Thoracic aorta (tissue), 2 donors: ENCODE results near the gene CNGA2. TPM values are rescaled to one million over a fixed set of nuclear protein-coding genes. Genes with fewer than 3 reads are reported as not detected.

Source experiments
- ATAC-seq: fragments of 150-250 bp; one replicate; pipeline ENCODE4 v1.8.0; 2017; ENCODE audit warnings: low read depth; ENCODE audit not compliant: insufficient number of reproducible peaks, low FRiP score
- DNase-seq: peaks from one replicate; pipeline ENCODE4 v3.0.0-alpha.2; 2020; ENCODE audit warnings: low spot score
- H3K27ac ChIP-seq, 2 donors: fragments of 200-600 bp; sonication (generic); 1 replicate in 1 of 2; 2 replicates in 1 of 2; pipeline ENCODE4 v1.5.1; 2016; ENCODE audit warnings: mild to moderate bottlenecking in 2 of 2, moderate library complexity in 2 of 2
- H3K27me3 ChIP-seq: fragments of 200-600 bp; sonication (generic); replicated peaks from 2 replicates; pipeline ENCODE4 v1.6.0; 2016; ENCODE audit warnings: mild to moderate bottlenecking; ENCODE audit not compliant: insufficient read depth
- H3K36me3 ChIP-seq: fragments of 200-600 bp; sonication (generic); one replicate; pipeline ENCODE4 v1.5.1; 2016
- H3K4me1 ChIP-seq, 2 donors: fragments of 200-600 bp; sonication (generic); 1 replicate in 1 of 2; 2 replicates in 1 of 2; pipeline versions ENCODE4 v1.5.1 to v1.6.0; 2016; ENCODE audit warnings: low read depth in 2 of 2, mild to moderate bottlenecking in 1 of 2; ENCODE audit not compliant: control insufficient read depth in 1 of 2
- H3K4me3 ChIP-seq: fragments of 200-600 bp; sonication (generic); 2 replicates; pipeline ENCODE4 v1.5.1; 2016; ENCODE audit warnings: mild to moderate bottlenecking
- H3K9me3 ChIP-seq: fragments of 200-600 bp; sonication (generic); 2 replicates; pipeline ENCODE4 v1.5.1; 2016
- CTCF ChIP-seq: fragments of 200-600 bp; sonication (generic); IDR thresholded peaks from one replicate; pipeline ENCODE4 v1.5.1; 2019; ENCODE audit warnings: antibody characterized with exemption
- total RNA-seq, 2 donors: library from RNA; depleted of rRNA; stranded (reverse); fragments of >200 nt; gene quantifications; one replicate each; pipeline versions ENCODE4 v1.1.0 to v1.2.3, GENCODE V29; 2016

CNGA2 gene
- total RNA-seq, 2 donors from 2014 or later: not detected

GRCh38 chrX:151699746-151700145 is 34.8 kb upstream of the CNGA2 start:
- no peaks in the 10 kb centered on the region for H3K4me1 ChIP-seq
- H3K9me3 ChIP-seq: no peaks in the 10 kb centered on the region
- no peak overlapping the region for H3K4me3 ChIP-seq
- no peak for TF ChIP-seq CTCF
- ATAC-seq (no peak), DNase-seq (no peak)
- H3K27ac ChIP-seq: no peak overlapping the region
- no peaks in the 10 kb centered on the region for H3K27me3 ChIP-seq
- no peaks in the 10 kb centered on the region for H3K36me3 ChIP-seq

- DNase-seq: no peak
- Histone ChIP-seq H3K27ac (no peak overlapping the region), H3K4me3 (no peak overlapping the region), H3K36me3 (no peaks in the 10 kb centered on the region), H3K4me1 (no peaks in the 10 kb centered on the region), H3K27me3 (no peaks in the 10 kb centered on the region), H3K9me3 (no peaks in the 10 kb centered on the region)
- no peak for ATAC-seq
- no peak for TF ChIP-seq CTCF
Measured at GRCh38 chrX:151700581-151700980, 34.0 kb upstream of the CNGA2 start.

GRCh38 chrX:151701071-151701470 is 33.5 kb upstream of the CNGA2 start:
- Histone ChIP-seq H3K27ac (no peak overlapping the region), H3K4me1 (no peaks in the 10 kb centered on the region), H3K36me3 (no peaks in the 10 kb centered on the region), H3K4me3 (no peak overlapping the region), H3K27me3 (no peaks in the 10 kb centered on the region), H3K9me3 (no peaks in the 10 kb centered on the region)
- DNase-seq: no peak
- TF ChIP-seq CTCF: no peak
- no peak for ATAC-seq

- Histone ChIP-seq H3K27ac (no peak overlapping the region), H3K27me3 (no peaks in the 10 kb centered on the region), H3K4me1 (no peaks in the 10 kb centered on the region), H3K36me3 (no peaks in the 10 kb centered on the region), H3K9me3 (no peaks in the 10 kb centered on the region), H3K4me3 (no peak overlapping the region)
- ATAC-seq (no peak), DNase-seq (no peak)
- no peak for TF ChIP-seq CTCF
Measured at GRCh38 chrX:151701531-151701930, 33.0 kb upstream of the CNGA2 start.

GRCh38 chrX:151702026-151702714 is 32.4 kb upstream of the CNGA2 start:
- ATAC-seq: no peak
- H3K9me3 ChIP-seq: no peaks in the 10 kb centered on the region
- no peak for TF ChIP-seq CTCF
- H3K4me1 ChIP-seq: no peaks in the 10 kb centered on the region
- H3K27me3 ChIP-seq: no peaks in the 10 kb centered on the region
- no peak overlapping the region for H3K4me3 ChIP-seq
- no peak for DNase-seq
- H3K27ac ChIP-seq: no peak overlapping the region
- H3K36me3 ChIP-seq: no peaks in the 10 kb centered on the region
